ENCODE measurements around the gene COL28A1.

- TF ChIP-seq YY1 (IDR thresholded peaks at IDR 0.05; ENCODE audit: insufficient read depth, insufficient read length) = no peak
- TF ChIP-seq SUZ12 (IDR thresholded peaks at IDR 0.05; ENCODE audit: extremely low read depth, insufficient read depth, insufficient read length) = no peak
These were observed 89.1 kb downstream of the COL28A1 start for GRCh38 chr7:7446616-7447015.

Measured in NT2/D1 (cell line).